ENCODE measurements around the gene GNG4.

DNA sequence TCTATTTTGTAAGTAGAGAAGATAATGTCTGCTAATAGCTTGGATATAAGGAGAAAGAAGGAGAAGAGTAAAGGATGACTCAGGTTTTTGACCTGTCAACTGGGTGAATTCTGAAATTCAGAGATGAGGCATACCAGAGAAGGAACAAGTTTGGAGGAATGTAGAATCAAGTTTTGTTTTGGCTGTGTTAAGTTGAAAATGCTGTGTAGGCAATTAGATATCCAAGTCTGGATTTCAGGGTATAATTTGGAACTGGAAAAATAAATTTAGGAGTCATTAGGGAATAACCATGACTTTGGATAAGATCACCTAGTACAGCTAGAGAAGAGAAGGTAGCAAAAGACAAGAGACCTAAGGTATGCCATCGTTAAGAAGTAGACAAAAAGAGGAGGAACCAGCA, 22.4 kb upstream of the GNG4 start:
- TF ChIP-seq, protein P1, sequence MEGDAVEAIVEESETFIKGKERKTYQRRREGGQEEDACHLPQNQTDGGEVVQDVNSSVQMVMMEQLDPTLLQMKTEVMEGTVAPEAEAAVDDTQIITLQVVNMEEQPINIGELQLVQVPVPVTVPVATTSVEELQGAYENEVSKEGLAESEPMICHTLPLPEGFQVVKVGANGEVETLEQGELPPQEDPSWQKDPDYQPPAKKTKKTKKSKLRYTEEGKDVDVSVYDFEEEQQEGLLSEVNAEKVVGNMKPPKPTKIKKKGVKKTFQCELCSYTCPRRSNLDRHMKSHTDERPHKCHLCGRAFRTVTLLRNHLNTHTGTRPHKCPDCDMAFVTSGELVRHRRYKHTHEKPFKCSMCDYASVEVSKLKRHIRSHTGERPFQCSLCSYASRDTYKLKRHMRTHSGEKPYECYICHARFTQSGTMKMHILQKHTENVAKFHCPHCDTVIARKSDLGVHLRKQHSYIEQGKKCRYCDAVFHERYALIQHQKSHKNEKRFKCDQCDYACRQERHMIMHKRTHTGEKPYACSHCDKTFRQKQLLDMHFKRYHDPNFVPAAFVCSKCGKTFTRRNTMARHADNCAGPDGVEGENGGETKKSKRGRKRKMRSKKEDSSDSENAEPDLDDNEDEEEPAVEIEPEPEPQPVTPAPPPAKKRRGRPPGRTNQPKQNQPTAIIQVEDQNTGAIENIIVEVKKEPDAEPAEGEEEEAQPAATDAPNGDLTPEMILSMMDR (IDR thresholded peaks at IDR 0.05), result no peak
- TF ChIP-seq POLR2AphosphoS5 (IDR thresholded peaks at IDR 0.05), result no peak
